Fibroblast of the aortic adventitia (primary cell): ENCODE results near the gene XKR7. TPM values are rescaled to one million over a fixed set of nuclear protein-coding genes. Genes with fewer than 3 reads are reported as not detected.
A peak's percentile ranks its signal among the peaks of the same experiment; 100 is the strongest.

Source experiments
- DNase-seq: peaks from one replicate; pipeline ENCODE4 v3.0.0-alpha.2; 2010; ENCODE audit warnings: low read depth
- H3K4me3 ChIP-seq: 2 replicates; pipeline ENCODE4 v1.5.1; 2011; ENCODE audit warnings: low read depth, mild to moderate bottlenecking, control low read depth, low read length, moderate library complexity
- CTCF ChIP-seq: IDR thresholded peaks from 2 replicates; pipeline ENCODE4 v1.5.1; 2011; ENCODE audit warnings: mild to moderate bottlenecking, low read length, control low read depth, inconsistent platforms; ENCODE audit not compliant: insufficient read depth
- total RNA-seq: library from RNA; depleted of rRNA; stranded (reverse); fragments of >200 nt; gene quantifications from 2 replicates; pipeline ENCODE4 v1.2.3, GENCODE V29; 2012; ENCODE audit warnings: low replicate concordance

The XKR7 gene
- total RNA-seq, 1 donor: not detected

DNA sequence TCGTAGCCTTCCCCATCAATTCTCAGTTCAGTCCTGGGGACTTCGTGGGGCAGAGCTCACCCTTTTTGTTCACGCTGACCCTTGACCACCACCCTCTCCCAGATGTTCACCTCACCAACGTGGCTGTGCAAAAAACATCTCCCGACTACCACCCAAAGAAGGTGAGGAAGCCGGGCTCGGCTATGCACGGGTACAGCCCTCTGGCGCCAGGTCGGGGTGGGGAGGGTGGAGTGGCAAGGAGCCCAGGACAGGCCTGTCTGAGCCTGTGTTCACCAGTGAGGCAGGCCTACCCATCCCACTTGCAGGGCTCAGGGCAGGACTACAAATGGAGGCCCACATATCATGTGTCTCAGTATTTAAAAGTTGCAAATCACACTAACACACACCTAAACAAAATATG lies 34.3 kb upstream of the XKR7 start:
- TF ChIP-seq CTCF: no peak
- H3K4me3 ChIP-seq: no peak overlapping the region
- no peak for DNase-seq

GRCh38 chr20:31934491-31934890 lies 33.5 kb upstream of the XKR7 start:
- no peak for TF ChIP-seq CTCF
- DNase-seq: no peak
- no peak overlapping the region for H3K4me3 ChIP-seq

GRCh38 chr20:31934968-31935764 lies 32.8 kb upstream of the XKR7 start:
- no peak for DNase-seq
- H3K4me3 ChIP-seq: no peak overlapping the region
- no peak for TF ChIP-seq CTCF

DNA sequence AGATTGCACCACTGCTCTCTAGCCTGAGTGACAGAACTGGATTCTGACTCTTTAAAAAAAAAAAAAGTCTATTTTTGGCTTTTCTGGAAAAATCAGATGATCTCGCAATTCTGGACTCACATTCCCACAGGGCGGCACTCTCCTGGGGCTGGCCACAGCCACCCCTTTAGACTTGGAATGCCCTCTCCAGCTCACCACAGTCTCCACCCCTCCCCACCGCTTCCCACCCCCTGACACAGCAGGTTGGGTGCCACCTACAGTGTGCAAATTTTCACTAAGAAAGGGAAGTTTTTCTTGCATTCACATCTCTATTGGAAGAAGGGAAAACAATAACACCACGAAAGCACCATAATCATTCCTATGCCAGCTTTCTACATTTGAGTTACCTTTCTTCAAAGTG lies 31.5 kb upstream of the XKR7 start:
- H3K4me3 ChIP-seq: no peak overlapping the region
- no peak for DNase-seq
- no peak for TF ChIP-seq CTCF

DNA sequence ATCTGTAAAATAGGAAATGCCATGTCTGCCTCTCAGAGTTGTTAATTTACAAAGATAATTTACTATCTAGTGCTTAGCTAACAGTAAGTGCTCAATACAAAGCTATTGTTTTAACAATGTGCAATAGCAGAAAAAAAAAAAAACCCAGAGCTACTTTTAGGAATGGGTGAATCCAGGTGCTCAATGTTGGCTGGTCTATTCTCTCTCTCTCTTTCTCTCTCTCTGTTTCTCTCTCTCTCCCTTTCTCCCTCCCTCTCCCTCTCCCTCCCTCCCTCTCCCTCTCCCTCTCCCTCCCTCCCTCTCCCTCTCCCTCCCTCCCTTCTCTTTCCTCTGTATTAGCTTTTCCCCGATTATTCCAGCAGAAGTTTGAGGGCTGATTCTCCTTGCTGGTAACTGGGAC lies 30.1 kb upstream of the XKR7 start:
- no peak for TF ChIP-seq CTCF
- DNase-seq: no peak
- H3K4me3 ChIP-seq: no peak overlapping the region

GRCh38 chr20:31939661-31940060 lies 28.3 kb upstream of the XKR7 start:
- DNase-seq: no peak
- TF ChIP-seq CTCF: no peak
- no peak overlapping the region for H3K4me3 ChIP-seq

DNA sequence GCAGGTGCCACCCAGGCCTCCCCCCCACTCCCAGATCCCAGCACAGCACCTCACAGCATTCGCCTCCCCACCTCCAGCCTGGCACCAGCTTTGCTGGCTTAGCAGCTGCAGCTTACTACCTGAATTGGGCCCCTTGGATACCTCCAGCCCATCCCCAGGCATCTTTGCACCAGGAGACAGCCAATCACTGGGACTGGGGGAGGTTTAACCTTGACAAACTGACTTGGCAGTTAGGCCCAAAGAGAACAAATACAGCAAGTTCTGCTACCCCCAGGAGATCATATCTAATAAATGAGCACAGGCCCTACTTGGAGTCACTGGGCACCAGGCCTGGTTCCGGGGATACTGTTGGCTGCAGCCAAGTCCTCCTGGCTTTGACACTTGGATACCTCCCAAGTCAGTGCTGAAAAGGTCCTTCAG lies 24.9 kb upstream of the XKR7 start:
- DNase-seq: peak; percentile 38
- no peak for TF ChIP-seq CTCF
- no peak overlapping the region for H3K4me3 ChIP-seq
